GM23248 (cell line): Measurements from ENCODE around the gene SCRN2.

Experiments
- EZH2 ChIP-seq: fragments of 200-600 bp; sonication (generic); IDR thresholded peaks from 2 replicates; pipeline ENCODE4 v1.6.1; 2018; ENCODE audit warnings: antibody characterized with exemption, mild to moderate bottlenecking; ENCODE audit not compliant: insufficient read depth, poor library complexity, severe bottlenecking
- EZH2phosphoT487 ChIP-seq: fragments of 200-600 bp; sonication (generic); IDR thresholded peaks from 2 replicates; pipeline ENCODE4 v1.6.1; 2018; ENCODE audit warnings: antibody characterized with exemption, moderate library complexity, mild to moderate bottlenecking, low read depth; ENCODE audit not compliant: insufficient read depth

- no peak for TF ChIP-seq EZH2
- no peak for TF ChIP-seq EZH2phosphoT487
Measured at GRCh38 chr17:47879776-47880454, 38.8 kb upstream of the SCRN2 start.
